HEK293 (cell line): ENCODE measurements around the gene THTPA.

ENCODE experiments used
- CTCF ChIA-PET: fragments of 350-600 bp; formaldehyde crosslinking; extraction: SDS; loops from one replicate; lab custom pipeline; 2021; ENCODE audit warnings: antibody characterized with exemption; lab: Yijun Ruan, JAX
- POLR2A ChIA-PET: fragments of 300-600 bp; formaldehyde crosslinking; extraction: SDS; loops from one replicate; lab custom pipeline; 2020; ENCODE audit warnings: antibody characterized with exemption, inconsistent platforms; lab: Yijun Ruan, JAX
- H3K27ac ChIP-seq: fragments of 200-500 bp; sonication (Bioruptor generic); 2 replicates; pipeline ENCODE4 v1.5.1; 2014; ENCODE audit warnings: low read depth, low read length, control low read depth, inconsistent platforms; ENCODE audit errors: extremely low read depth
- H3K36me3 ChIP-seq, 2 experiments: fragments of 200-500 bp in 1 of 2; sonication (Bioruptor generic) in 1 of 2; 1 replicate in 1 of 2; 2 replicates in 1 of 2; pipeline ENCODE4 v1.5.1; 2014 to 2017; ENCODE audit warnings: inconsistent platforms in 2 of 2, low read length in 2 of 2; ENCODE audit not compliant: control insufficient read depth in 2 of 2, insufficient read depth in 1 of 2
- H3K4me1 ChIP-seq: fragments of 200-500 bp; sonication (Bioruptor generic); 2 replicates; pipeline ENCODE4 v1.5.1; 2014; ENCODE audit warnings: mild to moderate bottlenecking, low read length, inconsistent platforms; ENCODE audit not compliant: control insufficient read depth, insufficient read depth
- H3K4me3 ChIP-seq: 2 replicates; pipeline ENCODE4 v1.5.1; 2011; ENCODE audit warnings: low read depth, mild to moderate bottlenecking, control low read depth, low read length, moderate library complexity
- H3K9me3 ChIP-seq: fragments of 200-500 bp; sonication (Bioruptor generic); 2 replicates; pipeline ENCODE4 v1.5.1; 2014; ENCODE audit warnings: low read depth, low read length, inconsistent platforms; ENCODE audit not compliant: control insufficient read depth, insufficient read depth
- CTCF ChIP-seq: fragments of 450-650 bp; formaldehyde crosslinking; IDR thresholded peaks from 2 replicates; pipeline ENCODE4 v1.5.1; 2016; ENCODE audit warnings: missing biosample characterization, missing genetic modification characterization
- GFI1B ChIP-seq: fragments of 450-650 bp; formaldehyde crosslinking; IDR thresholded peaks from 2 replicates; pipeline ENCODE4 v1.5.1; 2016; ENCODE audit warnings: missing biosample characterization, missing genetic modification characterization
- KLF1 ChIP-seq: fragments of 450-650 bp; formaldehyde crosslinking; IDR thresholded peaks from 2 replicates; pipeline ENCODE4 v1.5.1; 2016; ENCODE audit warnings: missing biosample characterization, missing genetic modification characterization
- PBX3 ChIP-seq: sonication (generic); formaldehyde crosslinking; IDR thresholded peaks from 2 replicates; pipeline ENCODE4 v1.8.1; 2022; ENCODE audit warnings: mild to moderate bottlenecking, moderate library complexity, missing genetic modification reagents
- PRDM10 ChIP-seq: fragments of 450-650 bp; formaldehyde crosslinking; IDR thresholded peaks from 2 replicates; pipeline ENCODE4 v1.5.1; 2016; ENCODE audit warnings: missing biosample characterization, missing genetic modification characterization
- RBAK ChIP-seq: fragments of 450-650 bp; formaldehyde crosslinking; IDR thresholded peaks from 2 replicates; pipeline ENCODE4 v1.5.1; 2016; ENCODE audit warnings: missing biosample characterization, missing genetic modification characterization
- SP2 ChIP-seq: fragments of 450-650 bp; formaldehyde crosslinking; IDR thresholded peaks from 2 replicates; pipeline ENCODE4 v1.5.1; 2016; ENCODE audit warnings: missing biosample characterization, missing genetic modification characterization
- YY2 ChIP-seq: fragments of 450-650 bp; formaldehyde crosslinking; IDR thresholded peaks from 2 replicates; pipeline ENCODE4 v1.5.1; 2016; ENCODE audit warnings: missing biosample characterization, missing genetic modification characterization
- ZNF266 ChIP-seq: fragments of 450-650 bp; formaldehyde crosslinking; IDR thresholded peaks from 2 replicates; pipeline ENCODE4 v1.5.1; 2016; ENCODE audit warnings: missing biosample characterization, missing genetic modification characterization, low read depth
- ZNF362 ChIP-seq: fragments of 450-650 bp; formaldehyde crosslinking; IDR thresholded peaks from 2 replicates; pipeline ENCODE4 v1.5.1; 2016; ENCODE audit warnings: missing biosample characterization, missing genetic modification characterization
- ZNF48 ChIP-seq: fragments of 450-650 bp; formaldehyde crosslinking; IDR thresholded peaks from 2 replicates; pipeline ENCODE4 v1.5.1; 2016; ENCODE audit warnings: missing biosample characterization, missing genetic modification characterization

THTPA gene

GRCh38 chr14:23525611-23526010, 30.5 kb upstream of the THTPA start (continued):
- TF ChIP-seq YY2 (tag by site-specific recombination) (no peak), SP2 (tag by site-specific recombination) (no peak), ZNF362 (tag by site-specific recombination) (no peak), ZNF266 (tag by site-specific recombination) (no peak)

DNA sequence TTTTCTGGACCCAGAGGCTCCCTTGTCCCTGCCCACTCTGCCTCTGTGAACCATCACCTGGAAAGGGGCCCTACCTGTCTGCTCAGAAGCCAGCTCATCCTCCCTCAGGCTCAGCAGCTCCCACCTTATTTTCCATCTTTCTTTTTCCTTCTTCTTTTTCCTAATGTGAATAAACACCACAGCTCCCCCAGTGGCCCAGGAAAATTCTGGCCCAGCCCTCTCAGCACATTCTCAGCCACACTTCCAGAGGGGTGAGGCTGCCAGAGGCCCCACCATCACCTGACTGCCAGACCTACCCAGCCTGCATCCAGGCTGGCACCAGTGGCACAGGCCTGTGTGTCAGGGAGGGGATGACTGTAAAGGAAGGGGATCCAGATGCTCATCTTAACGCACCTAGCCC, 27.5 kb upstream of the THTPA start:
- Histone ChIP-seq H3K9me3 (no peaks in the 10 kb centered on the region), H3K36me3 (peaks cover 0 to 35% of the 10 kb centered on the region in 2 experiments; a peak in 2 of 3 replicates), H3K27ac (no peak overlapping the region), H3K4me1 (no peaks in the 10 kb centered on the region), H3K4me3 (no peak overlapping the region)
- ChIA-PET POLR2A (interaction anchor here (0.5 kb wide), 1 partner anchor 59 kb away, joined by 3 read pairs; no protein-coding TSS in a partner anchor), CTCF (interaction anchor here (0.6 to 4.2 kb wide), 3 partner anchors 11 to 388 kb away, joined by 3 to 21 read pairs (median 4); no protein-coding TSS in a partner anchor)
- TF ChIP-seq PBX3 (no peak), KLF1 (tag by site-specific recombination) (no peak), GFI1B (tag by site-specific recombination) (no peak), CTCF (tag by site-specific recombination) (0 out of 2 replicates have a peak, but pooled peaks have one; percentile 33), RBAK (tag by site-specific recombination) (no peak)

DNA sequence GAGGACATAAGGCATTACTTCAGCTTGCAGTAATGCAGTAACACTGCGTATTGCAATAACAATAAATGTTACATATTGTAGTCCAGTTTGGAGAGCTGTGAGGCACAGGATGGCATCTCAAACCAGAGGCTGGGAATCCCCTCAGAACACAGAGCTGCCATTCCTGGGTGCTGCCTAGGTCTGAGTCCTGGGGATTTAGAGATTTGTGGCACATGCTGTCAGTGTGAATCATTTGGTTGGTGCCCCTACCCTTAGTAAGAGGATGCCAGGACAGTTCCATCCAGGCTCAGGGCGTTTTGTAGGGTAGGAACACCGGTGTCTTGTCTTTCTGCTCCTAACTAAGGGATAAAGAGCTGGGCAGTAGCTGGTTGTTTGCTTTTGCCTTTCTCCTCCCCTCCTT, 27.1 kb upstream of the THTPA start:
- no peaks in the 10 kb centered on the region for H3K4me1 ChIP-seq
- TF ChIP-seq PRDM10 (tag by site-specific recombination) (peak; percentile 66), ZNF48 (tag by site-specific recombination) (no peak)
- H3K36me3 ChIP-seq = peaks cover 0 to 38% of the 10 kb centered on the region in 2 experiments; a peak in 2 of 3 replicates
- no peak overlapping the region for H3K4me3 ChIP-seq
- H3K9me3 ChIP-seq = no peaks in the 10 kb centered on the region
- ChIA-PET CTCF (interaction anchor here (0.5 to 4.2 kb wide), 3 partner anchors 10 to 201 kb away, joined by 3 to 21 read pairs (median 7); no protein-coding TSS in a partner anchor), POLR2A (interaction anchor here (0.5 kb wide), 1 partner anchor 59 kb away, joined by 3 read pairs; no protein-coding TSS in a partner anchor)
- H3K27ac ChIP-seq = no peak overlapping the region
